HG03342 (cell line): ENCODE measurements around the gene CFAP251.

Source experiments
- ATAC-seq: cut with Tn5 transposase; IDR thresholded peaks from one replicate; pipeline ENCODE4 v1.9.1; 2021; ENCODE audit warnings: mild to moderate bottlenecking, moderate library complexity; ENCODE audit not compliant: unreplicated experiment

The CFAP251 gene

DNA sequence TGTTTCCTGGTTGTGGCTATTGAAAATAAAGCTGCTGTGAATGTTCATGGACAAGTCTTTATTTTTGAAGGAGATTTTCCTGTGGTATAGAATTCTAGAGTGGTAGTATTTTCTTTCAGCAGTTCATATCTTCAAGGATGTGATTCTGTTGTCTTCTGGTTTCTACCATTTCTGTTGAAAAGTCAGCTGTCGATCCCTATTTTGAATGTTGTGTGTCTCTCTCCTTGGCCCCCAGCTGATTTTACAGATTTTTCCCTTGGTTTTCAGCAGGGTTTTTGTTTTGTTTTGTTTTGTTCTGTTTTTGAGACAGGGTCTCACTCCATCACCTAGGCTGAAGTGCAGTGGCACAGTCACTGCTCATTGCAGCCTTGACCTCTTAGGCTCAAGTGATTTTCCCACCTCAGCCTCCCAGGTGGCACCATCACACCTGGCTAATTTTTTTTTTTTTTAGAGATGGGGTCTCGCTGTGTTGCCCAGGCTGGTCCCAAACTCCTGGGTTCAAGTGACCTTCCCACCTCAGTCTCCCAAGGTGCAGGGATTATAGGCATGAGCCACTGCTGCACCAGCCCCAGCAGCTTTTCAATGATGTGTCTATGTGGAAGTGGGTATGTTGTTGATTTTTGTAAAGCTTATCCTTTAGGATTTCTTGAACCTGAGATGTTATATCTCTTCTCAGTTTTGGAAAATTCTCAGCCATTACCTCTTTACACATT lies 28.1 kb downstream of the CFAP251 start:
- no peak for ATAC-seq

- ATAC-seq, result no peak
These were observed 29.6 kb downstream of the CFAP251 start for GRCh38 chr12:121947981-121948380.

- no peak for ATAC-seq
These were observed 31.4 kb downstream of the CFAP251 start for GRCh38 chr12:121949648-121950397.

GRCh38 chr12:121953117-121953692 lies 34.8 kb downstream of the CFAP251 start:
- no peak for ATAC-seq

DNA sequence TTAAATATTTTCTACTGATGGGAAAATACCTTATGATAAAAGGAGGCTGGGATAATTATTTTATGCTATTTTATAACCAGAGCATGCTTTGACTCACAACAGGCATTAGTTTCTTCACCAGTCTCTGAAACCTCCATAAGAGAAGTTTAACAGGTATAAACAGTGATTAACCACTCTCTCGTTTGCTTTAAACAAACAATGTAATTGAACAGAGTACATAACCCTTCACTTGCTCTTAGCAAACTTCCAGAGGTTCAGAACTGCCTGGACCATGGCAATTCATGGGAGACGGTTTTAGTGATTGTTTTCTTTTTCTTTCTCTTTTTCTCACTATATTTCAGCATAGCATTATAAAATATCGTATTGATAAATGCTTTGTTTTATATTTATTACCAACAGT lies 35.3 kb downstream of the CFAP251 start:
- no peak for ATAC-seq

DNA sequence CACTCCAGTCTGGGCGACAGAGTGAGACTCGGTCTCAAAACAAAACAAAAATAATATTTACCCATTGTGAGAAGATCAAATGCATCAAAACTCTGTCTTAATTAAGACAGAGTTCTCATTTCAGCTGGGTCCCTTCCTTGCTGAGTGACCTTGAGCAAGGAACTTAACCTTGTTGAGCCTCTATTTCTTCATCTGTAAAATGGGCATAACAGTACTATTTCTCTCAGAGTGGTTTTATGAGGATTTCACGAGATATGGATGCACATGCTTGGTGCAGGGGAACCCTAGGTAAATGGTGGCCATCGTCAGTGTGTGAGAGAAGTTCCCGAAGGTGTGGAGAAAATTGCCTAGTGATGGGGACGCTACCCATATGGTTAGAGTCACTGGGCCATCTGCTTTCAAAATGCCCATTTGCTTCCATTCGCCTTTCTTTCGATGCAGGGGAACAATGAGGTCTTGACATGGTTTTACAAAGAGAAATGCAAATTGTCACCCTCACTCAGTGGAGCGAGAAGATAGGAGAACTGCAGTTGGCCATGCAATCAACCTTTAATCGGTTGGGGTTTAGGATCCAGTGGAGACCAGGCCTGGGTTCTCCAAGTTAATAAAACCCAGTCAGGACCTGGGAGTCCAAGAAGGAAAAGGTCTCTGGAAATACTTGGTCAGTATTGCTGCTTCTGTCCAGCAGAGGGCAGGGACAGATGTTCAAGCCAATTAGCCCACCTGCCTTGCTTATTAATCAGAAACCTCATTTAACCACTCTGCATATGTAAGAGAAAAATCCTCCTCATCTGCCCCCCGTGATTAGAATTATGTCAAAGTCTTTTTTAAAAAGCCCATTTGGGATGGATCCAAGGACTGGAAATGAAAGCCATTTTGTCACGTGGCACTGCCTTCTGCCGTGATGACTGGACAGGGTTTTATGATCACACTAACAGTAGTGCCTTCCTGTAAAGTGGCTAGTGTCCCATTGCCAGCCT lies 37.2 kb downstream of the CFAP251 start:
- ATAC-seq, result no peak

GRCh38 chr12:121957861-121958515 lies 39.6 kb downstream of the CFAP251 start:
- ATAC-seq, result no peak

- ATAC-seq, result no peak
These were observed 40.3 kb downstream of the CFAP251 start for GRCh38 chr12:121958541-121959240.

DNA sequence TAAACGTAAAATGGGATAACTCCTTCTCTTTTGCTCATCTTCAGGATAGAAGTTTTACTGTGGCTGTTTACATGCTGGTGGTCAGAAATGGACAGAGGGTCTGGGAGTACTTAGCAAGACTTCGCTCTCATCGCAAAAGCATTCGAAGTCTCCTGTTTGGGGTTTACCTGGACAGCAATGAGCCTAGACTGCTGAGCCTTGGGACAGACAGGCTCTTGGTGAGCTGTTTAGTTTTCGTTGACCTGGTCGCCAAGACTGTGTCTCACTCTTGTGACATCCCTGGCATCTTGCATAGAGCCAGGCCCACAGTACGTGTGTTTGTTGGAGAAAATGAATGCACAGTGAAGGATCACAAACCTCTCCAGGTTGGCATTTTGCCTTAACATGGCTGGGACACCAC lies 42.1 kb downstream of the CFAP251 start:
- no peak for ATAC-seq

DNA sequence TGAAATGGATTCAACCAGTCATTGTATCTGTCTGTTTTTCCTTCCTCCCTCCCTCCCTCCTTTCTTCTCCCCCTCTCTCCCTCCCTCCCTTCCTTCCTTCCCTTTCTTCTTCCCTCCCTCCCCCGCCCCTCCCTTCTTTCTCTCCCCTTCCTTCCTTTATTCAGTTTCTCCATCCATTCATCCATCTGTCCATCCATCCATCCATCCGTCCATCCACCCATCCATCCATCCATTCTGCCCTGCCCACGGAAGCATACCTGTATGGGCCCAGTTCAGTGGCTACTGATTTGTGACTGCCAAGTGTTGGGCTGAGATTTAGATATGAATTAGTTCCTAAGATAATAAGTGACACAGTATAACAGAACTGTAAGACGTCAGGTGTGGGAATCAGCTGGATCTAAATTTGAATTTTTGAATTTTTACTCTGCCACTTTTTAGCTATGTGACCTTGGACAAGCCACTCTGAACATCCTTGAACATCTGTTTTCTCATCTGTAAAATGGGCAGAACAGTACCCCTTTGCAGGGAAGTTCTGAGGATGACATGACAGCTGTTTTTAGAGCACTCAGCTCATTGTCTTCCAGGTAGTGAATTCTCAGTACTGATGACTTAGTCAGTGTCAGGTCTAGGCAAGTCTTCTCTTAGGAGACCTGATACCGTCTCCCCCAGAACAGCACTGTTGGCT lies 42.9 kb downstream of the CFAP251 start:
- no peak for ATAC-seq

GRCh38 chr12:121963341-121964018 lies 45.1 kb downstream of the CFAP251 start:
- no peak for ATAC-seq

GRCh38 chr12:121964813-121965643 lies 46.6 kb downstream of the CFAP251 start:
- ATAC-seq, result no peak

DNA sequence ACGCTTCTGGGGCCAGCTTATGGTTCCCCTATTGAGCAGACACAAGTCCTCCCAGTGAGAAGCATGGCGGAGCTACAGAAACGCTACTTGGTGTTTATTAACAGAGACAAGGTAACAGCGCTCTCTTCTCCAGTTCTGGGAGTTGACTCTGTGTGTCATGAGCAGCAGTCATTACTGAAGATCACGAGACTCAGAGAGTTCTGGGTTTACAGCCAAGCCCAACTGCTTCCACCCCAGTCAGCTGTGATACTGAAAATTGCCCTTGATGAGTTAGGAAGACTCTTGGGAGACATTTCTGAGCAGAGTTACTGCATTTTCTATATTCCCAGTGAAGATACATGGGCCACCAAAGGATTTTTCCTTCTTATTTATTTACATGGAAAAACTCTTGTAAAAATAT lies 48.6 kb downstream of the CFAP251 start:
- ATAC-seq, result no peak

DNA sequence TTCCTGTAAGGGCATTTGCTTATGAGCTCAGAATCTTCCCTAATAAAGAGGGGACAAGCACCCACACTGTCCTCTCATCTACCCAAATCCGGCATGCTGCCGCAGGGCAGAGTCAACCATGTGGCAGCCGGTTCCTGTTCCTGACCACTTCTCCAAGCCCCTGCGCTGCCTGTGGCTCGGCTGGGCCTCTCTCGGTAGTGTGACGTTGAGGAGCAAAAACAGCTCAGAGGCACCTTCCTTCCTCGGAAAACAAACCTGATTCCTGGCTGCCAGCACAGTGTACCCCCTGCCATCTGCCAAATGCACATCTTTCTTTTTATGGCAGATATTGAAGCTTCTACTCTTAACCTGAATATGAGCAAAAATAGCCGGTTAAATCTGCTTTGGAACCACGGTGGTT lies 50.5 kb downstream of the CFAP251 start:
- no peak for ATAC-seq

DNA sequence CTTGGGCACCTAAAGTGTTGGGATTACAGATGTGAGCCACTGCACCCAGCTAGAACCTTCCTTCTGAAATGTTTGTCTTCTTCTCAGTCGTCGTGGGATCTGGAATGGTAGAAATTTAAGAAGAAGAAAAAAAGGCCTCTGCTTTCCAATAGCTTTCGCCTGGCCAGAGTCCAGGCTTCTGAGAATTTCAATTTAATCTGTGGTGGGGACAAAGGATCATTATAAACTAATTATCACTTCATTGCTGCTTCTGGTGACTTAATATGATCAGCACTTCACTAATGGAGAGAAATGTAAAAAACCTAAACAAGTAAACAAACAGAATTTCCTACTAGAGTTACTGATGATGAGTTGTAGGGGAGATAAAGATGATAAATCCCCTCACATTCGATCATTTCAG lies 51.3 kb downstream of the CFAP251 start:
- no peak for ATAC-seq

- ATAC-seq, result no peak
These were observed 52.3 kb downstream of the CFAP251 start for GRCh38 chr12:121970581-121971300.
